Measurements from ENCODE around the gene RAB29. TPM values are rescaled to one million over a fixed set of nuclear protein-coding genes. Genes with fewer than 3 reads are reported as not detected.

Gene RAB29
- total and polyA plus RNA-seq, 9 of the 15 experiments (the other 6 are each of a cell fraction or from before 2014, with no cell fraction given), result 6.3 to 17.6 (median 8.0) TPM

GRCh38 chr1:205750138-205751035 lies 24.9 kb downstream of the RAB29 start, which contains the start of gene NUCKS1 (continued):
- TF ChIP-seq SIRT6 (IDR thresholded peaks at IDR 0.05; ENCODE audit: low read depth, low read length), result no peak
- peak; percentile 78 for TF ChIP-seq ZBTB12 (CRISPR knock-in tag; IDR thresholded peaks at IDR 0.05)
- 0 out of 2 replicates have a peak, but pooled peaks have one; percentile 42 for TF ChIP-seq KAT7 (CRISPR knock-in tag; IDR thresholded peaks at IDR 0.05; ENCODE audit: borderline replicate concordance)
- TF ChIP-seq THRB (CRISPR knock-in tag; conservative IDR thresholded peaks at IDR 0.05), result peak; percentile 60; the same call in 1 of the 2 replicates
- peak; percentile 53 for TF ChIP-seq FOSL1 (tag; conservative IDR thresholded peaks at IDR 0.05)
- TF ChIP-seq BRF1 (IDR thresholded peaks at IDR 0.05; ENCODE audit: borderline replicate concordance, extremely low read depth, insufficient read length), result no peak
- TF ChIP-seq ZNF174 (CRISPR knock-in tag; IDR thresholded peaks at IDR 0.05), result no peak
- peak; percentile 40; the same call in 1 of the 2 replicates for TF ChIP-seq ZSCAN29 (IDR thresholded peaks at IDR 0.05)
- 0 out of 2 replicates have a peak, but pooled peaks have one; percentile 40 for TF ChIP-seq ATF4 (CRISPR knock-in tag; IDR thresholded peaks at IDR 0.05)
- TF ChIP-seq ZNF589 (CRISPR knock-in tag; IDR thresholded peaks at IDR 0.05; ENCODE audit: low read depth), result peak; percentile 90
- no peak for TF ChIP-seq SLC30A9 (CRISPR knock-in tag; IDR thresholded peaks at IDR 0.05)
- no peak for TF ChIP-seq TFAM (CRISPR knock-in tag; conservative IDR thresholded peaks at IDR 0.05)
- TF ChIP-seq ERF (CRISPR knock-in tag; IDR thresholded peaks at IDR 0.05), result no peak
- peak; percentile 85 for TF ChIP-seq ATF7 (IDR thresholded peaks at IDR 0.05)
- peak; percentile 100 for TF ChIP-seq CXXC5 (CRISPR knock-in tag; IDR thresholded peaks at IDR 0.05)
- TF ChIP-seq MTF1 (CRISPR knock-in tag; IDR thresholded peaks at IDR 0.05; ENCODE audit: borderline replicate concordance), result 0 out of 2 replicates have a peak, but pooled peaks have one; percentile 6
- TF ChIP-seq DLX4 (CRISPR knock-in tag; IDR thresholded peaks at IDR 0.05), result no peak
- TF ChIP-seq KDM1A (IDR thresholded peaks at IDR 0.05), result peak; percentile 99 to 100
- TF ChIP-seq POLR3A (IDR thresholded peaks at IDR 0.05; ENCODE audit: borderline replicate concordance, extremely low read depth, insufficient read depth, insufficient read length), result no peak
- TF ChIP-seq ZMIZ1 (IDR thresholded peaks at IDR 0.05; ENCODE audit: low read depth in 2 of 2, low read length in 2 of 2), result no peak

Measured in K562 (cell line).